HepG2 (cell line): ENCODE results near the gene GSPT1. TPM values are rescaled to one million over a fixed set of nuclear protein-coding genes. Genes with fewer than 3 reads are reported as not detected.

Experiments used
- ETV6 ChIP-seq: sonication (generic); formaldehyde crosslinking; conservative IDR thresholded peaks from 2 replicates; pipeline ENCODE4 v1.4.0; 2020; ENCODE audit warnings: missing genetic modification reagents
- KLF11 ChIP-seq: IDR thresholded peaks from 2 replicates; pipeline ENCODE4 v1.6.1; 2016; ENCODE audit warnings: missing compliant biosample characterization
- MTA1 ChIP-seq: sonication (generic); formaldehyde crosslinking; IDR thresholded peaks from 2 replicates; pipeline ENCODE4 v1.4.0; 2020; ENCODE audit warnings: missing genetic modification reagents, mild to moderate bottlenecking, borderline replicate concordance
- NFKBIZ ChIP-seq: IDR thresholded peaks from 2 replicates; pipeline ENCODE4 v1.6.1; 2018; ENCODE audit warnings: missing genetic modification reagents, missing compliant biosample characterization
- ONECUT2 ChIP-seq: sonication (generic); formaldehyde crosslinking; IDR thresholded peaks from 2 replicates; pipeline ENCODE4 v1.4.0; 2020; ENCODE audit warnings: missing genetic modification reagents
- RFXAP ChIP-seq: sonication (generic); formaldehyde crosslinking; IDR thresholded peaks from 2 replicates; pipeline ENCODE4 v1.4.0; 2020; ENCODE audit warnings: missing genetic modification reagents, borderline replicate concordance
- SNAI1 ChIP-seq: sonication (generic); formaldehyde crosslinking; IDR thresholded peaks from 2 replicates; pipeline ENCODE4 v1.5.0; 2020; ENCODE audit warnings: mild to moderate bottlenecking, missing genetic modification reagents, borderline replicate concordance
- XBP1 ChIP-seq: sonication (generic); formaldehyde crosslinking; IDR thresholded peaks from 2 replicates; pipeline ENCODE4 v1.5.0; 2020; ENCODE audit warnings: missing genetic modification reagents
- ZBTB42 ChIP-seq: sonication (generic); formaldehyde crosslinking; IDR thresholded peaks from 2 replicates; pipeline ENCODE4 v1.5.0; 2020; ENCODE audit warnings: mild to moderate bottlenecking, missing genetic modification reagents
- ZNF235 ChIP-seq: sonication (generic); formaldehyde crosslinking; IDR thresholded peaks from 2 replicates; pipeline ENCODE4 v1.8.1; 2023; ENCODE audit warnings: mild to moderate bottlenecking, missing genetic modification reagents, borderline replicate concordance
- ZNF496 ChIP-seq: sonication (generic); formaldehyde crosslinking; IDR thresholded peaks from 2 replicates; pipeline ENCODE4 v1.8.1; 2023; ENCODE audit warnings: mild to moderate bottlenecking, moderate library complexity, missing genetic modification reagents; ENCODE audit not compliant: insufficient replicate concordance
- ZNF557 ChIP-seq: sonication (generic); formaldehyde crosslinking; IDR thresholded peaks from 2 replicates; pipeline ENCODE4 v1.4.0; 2020; ENCODE audit warnings: missing genetic modification reagents
- ZNF660 ChIP-seq: sonication (generic); formaldehyde crosslinking; IDR thresholded peaks from 2 replicates; pipeline ENCODE4 v1.5.1; 2020; ENCODE audit warnings: mild to moderate bottlenecking, low read depth, missing genetic modification reagents, borderline replicate concordance
- ZNF746 ChIP-seq: sonication (generic); formaldehyde crosslinking; IDR thresholded peaks from 2 replicates; pipeline ENCODE4 v1.8.0; 2022; ENCODE audit warnings: mild to moderate bottlenecking, missing genetic modification reagents
- ZNF788 ChIP-seq: sonication (generic); formaldehyde crosslinking; IDR thresholded peaks from 2 replicates; pipeline ENCODE4 v1.5.0; 2020; ENCODE audit warnings: mild to moderate bottlenecking, missing genetic modification reagents, borderline replicate concordance
- polyA plus RNA-seq, 8 experiments: library from polyadenylated mRNA; depleted of rRNA in 3 of 8; stranded (reverse) in 7 of 8; unstranded in 1 of 8; fragments of >200 nt; fragmentation: Illumina TruSeq in 4 of 8; extraction: Trizol in 4 of 8; gene quantifications; 2 replicates each; pipeline versions ENCODE4 v1.2.1 to v1.2.3, GENCODE V29; 2011 to 2016; ENCODE audit warnings: low read depth in 4 of 8, missing spikeins in 1 of 8, mixed read lengths in 1 of 8; ENCODE audit not compliant: insufficient read depth in 1 of 8
- total RNA-seq, 5 experiments: library from RNA; depleted of rRNA; stranded (reverse); fragments of >200 nt; fragmentation: Illumina TruSeq; extraction: Trizol; gene quantifications; 2 replicates each; pipeline ENCODE4 v1.2.3, GENCODE V29; 2016; ENCODE audit warnings: low read depth in 1 of 5
- TF ChIP-seq, protein P1 (sequence below): sonication (generic); formaldehyde crosslinking; IDR thresholded peaks from 2 replicates; pipeline ENCODE4 v1.8.0; 2022; ENCODE audit warnings: mild to moderate bottlenecking, missing genetic modification reagents, moderate library complexity
- TF ChIP-seq, protein P2 (sequence below): sonication (generic); formaldehyde crosslinking; IDR thresholded peaks from 2 replicates; pipeline ENCODE4 v1.5.1; 2020; ENCODE audit warnings: missing genetic modification reagents, mild to moderate bottlenecking, borderline replicate concordance
- TF ChIP-seq, protein P3 (sequence below): sonication (generic); formaldehyde crosslinking; IDR thresholded peaks from 2 replicates; pipeline ENCODE4 v1.8.1; 2023; ENCODE audit warnings: mild to moderate bottlenecking, missing genetic modification reagents
- TF ChIP-seq, protein P4 (sequence below): sonication (generic); formaldehyde crosslinking; IDR thresholded peaks from 2 replicates; pipeline ENCODE4 v1.4.0; 2020; ENCODE audit warnings: missing genetic modification reagents, low read depth, mild to moderate bottlenecking, borderline replicate concordance
- TF ChIP-seq, protein P5 (sequence below): sonication (generic); formaldehyde crosslinking; IDR thresholded peaks from 2 replicates; pipeline ENCODE4 v1.5.0; 2020; ENCODE audit warnings: mild to moderate bottlenecking, missing genetic modification reagents

GSPT1 gene
- total and polyA plus RNA-seq, 2 of the 13 experiments (the other 11 are each of a cell fraction or from before 2014, with no cell fraction given) = 120 to 316 TPM

DNA sequence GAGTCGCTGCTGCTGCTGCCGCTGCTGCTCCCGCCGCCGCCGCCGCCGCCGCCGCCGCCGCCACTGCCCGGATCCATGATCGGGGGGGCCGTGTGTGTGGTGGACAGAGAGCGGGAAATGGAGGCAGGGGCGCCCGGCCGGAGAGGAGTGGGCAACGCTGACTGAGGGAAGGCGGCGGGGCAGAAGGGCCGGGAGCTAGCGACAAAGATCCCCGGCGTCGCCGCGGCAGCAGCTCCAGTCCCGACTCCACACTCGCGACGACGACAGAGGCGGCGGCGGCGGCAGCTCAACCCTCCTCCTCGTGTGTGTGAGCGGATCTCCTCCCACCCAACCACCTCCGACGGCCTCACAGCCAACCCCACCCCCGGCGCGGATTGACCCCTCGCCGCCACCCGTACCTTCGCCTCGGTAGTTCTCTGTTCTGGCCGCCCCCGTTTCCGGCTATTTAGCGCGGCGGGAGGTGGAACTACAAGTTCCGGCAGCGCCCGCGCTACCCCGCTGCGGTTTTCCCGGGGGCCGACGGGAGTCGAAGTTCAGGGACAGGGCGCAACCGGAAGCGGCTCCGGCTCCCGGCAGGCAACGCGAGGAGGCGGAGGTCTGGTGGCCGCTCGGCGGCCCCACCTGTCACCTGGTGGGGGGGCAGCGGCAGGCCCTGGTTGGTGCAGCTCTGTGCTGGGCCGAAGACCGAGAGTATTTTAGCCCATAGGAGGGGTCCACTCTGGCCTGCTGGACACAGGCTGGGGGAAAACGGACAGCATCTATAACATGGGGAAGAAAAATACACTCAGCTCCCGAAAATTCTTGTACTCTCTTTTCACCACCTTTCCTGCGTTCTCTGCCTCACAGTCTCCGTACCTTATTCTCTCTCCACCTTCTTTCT lies at the start of gene GSPT1 (continued):
- TF ChIP-seq, protein P1, sequence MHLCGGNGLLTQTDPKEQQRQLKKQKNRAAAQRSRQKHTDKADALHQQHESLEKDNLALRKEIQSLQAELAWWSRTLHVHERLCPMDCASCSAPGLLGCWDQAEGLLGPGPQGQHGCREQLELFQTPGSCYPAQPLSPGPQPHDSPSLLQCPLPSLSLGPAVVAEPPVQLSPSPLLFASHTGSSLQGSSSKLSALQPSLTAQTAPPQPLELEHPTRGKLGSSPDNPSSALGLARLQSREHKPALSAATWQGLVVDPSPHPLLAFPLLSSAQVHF (CRISPR knock-in tag) = peak; percentile 82; the same call in 1 of the 2 replicates
- peak; percentile 91 for TF ChIP-seq ZNF746 (CRISPR knock-in tag)
- peak; percentile 92 for TF ChIP-seq SNAI1 (CRISPR knock-in tag)
- TF ChIP-seq, protein P2, sequence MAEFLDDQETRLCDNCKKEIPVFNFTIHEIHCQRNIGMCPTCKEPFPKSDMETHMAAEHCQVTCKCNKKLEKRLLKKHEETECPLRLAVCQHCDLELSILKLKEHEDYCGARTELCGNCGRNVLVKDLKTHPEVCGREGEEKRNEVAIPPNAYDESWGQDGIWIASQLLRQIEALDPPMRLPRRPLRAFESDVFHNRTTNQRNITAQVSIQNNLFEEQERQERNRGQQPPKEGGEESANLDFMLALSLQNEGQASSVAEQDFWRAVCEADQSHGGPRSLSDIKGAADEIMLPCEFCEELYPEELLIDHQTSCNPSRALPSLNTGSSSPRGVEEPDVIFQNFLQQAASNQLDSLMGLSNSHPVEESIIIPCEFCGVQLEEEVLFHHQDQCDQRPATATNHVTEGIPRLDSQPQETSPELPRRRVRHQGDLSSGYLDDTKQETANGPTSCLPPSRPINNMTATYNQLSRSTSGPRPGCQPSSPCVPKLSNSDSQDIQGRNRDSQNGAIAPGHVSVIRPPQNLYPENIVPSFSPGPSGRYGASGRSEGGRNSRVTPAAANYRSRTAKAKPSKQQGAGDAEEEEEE (CRISPR knock-in tag) = no peak
- TF ChIP-seq, protein P3, sequence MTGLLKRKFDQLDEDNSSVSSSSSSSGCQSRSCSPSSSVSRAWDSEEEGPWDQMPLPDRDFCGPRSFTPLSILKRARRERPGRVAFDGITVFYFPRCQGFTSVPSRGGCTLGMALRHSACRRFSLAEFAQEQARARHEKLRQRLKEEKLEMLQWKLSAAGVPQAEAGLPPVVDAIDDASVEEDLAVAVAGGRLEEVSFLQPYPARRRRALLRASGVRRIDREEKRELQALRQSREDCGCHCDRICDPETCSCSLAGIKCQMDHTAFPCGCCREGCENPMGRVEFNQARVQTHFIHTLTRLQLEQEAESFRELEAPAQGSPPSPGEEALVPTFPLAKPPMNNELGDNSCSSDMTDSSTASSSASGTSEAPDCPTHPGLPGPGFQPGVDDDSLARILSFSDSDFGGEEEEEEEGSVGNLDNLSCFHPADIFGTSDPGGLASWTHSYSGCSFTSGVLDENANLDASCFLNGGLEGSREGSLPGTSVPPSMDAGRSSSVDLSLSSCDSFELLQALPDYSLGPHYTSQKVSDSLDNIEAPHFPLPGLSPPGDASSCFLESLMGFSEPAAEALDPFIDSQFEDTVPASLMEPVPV (CRISPR knock-in tag) = peak; percentile 89
- TF ChIP-seq ZBTB42 (CRISPR knock-in tag) = peak; percentile 85; the same call in 1 of the 2 replicates
- TF ChIP-seq, protein P4, sequence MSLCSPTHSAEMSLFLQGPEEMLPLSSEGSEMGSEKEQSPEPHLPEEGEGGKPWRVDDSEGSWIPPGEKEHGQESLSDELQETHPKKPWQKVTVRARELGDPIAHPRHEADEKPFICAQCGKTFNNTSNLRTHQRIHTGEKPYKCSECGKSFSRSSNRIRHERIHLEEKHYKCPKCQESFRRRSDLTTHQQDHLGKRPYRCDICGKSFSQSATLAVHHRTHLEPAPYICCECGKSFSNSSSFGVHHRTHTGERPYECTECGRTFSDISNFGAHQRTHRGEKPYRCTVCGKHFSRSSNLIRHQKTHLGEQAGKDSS (CRISPR knock-in tag) = peak; percentile 84; the same call in 1 of the 2 replicates
- TF ChIP-seq ETV6 (CRISPR knock-in tag) = peak; percentile 91
- TF ChIP-seq ZNF788 (CRISPR knock-in tag) = peak; percentile 98
- TF ChIP-seq ZNF660 = 0 out of 2 replicates have a peak, but pooled peaks have one; percentile 27
- peak; percentile 95 for TF ChIP-seq NFKBIZ
- TF ChIP-seq ONECUT2 (CRISPR knock-in tag) = peak; percentile 59; the same call in 1 of the 2 replicates
- 0 out of 2 replicates have a peak, but pooled peaks have one; percentile 32 for TF ChIP-seq XBP1 (CRISPR knock-in tag)
- no peak; the same call in 1 of the 2 replicates for TF ChIP-seq ZNF557 (CRISPR knock-in tag)
- TF ChIP-seq ZNF235 = peak; percentile 91
- TF ChIP-seq, protein P5, sequence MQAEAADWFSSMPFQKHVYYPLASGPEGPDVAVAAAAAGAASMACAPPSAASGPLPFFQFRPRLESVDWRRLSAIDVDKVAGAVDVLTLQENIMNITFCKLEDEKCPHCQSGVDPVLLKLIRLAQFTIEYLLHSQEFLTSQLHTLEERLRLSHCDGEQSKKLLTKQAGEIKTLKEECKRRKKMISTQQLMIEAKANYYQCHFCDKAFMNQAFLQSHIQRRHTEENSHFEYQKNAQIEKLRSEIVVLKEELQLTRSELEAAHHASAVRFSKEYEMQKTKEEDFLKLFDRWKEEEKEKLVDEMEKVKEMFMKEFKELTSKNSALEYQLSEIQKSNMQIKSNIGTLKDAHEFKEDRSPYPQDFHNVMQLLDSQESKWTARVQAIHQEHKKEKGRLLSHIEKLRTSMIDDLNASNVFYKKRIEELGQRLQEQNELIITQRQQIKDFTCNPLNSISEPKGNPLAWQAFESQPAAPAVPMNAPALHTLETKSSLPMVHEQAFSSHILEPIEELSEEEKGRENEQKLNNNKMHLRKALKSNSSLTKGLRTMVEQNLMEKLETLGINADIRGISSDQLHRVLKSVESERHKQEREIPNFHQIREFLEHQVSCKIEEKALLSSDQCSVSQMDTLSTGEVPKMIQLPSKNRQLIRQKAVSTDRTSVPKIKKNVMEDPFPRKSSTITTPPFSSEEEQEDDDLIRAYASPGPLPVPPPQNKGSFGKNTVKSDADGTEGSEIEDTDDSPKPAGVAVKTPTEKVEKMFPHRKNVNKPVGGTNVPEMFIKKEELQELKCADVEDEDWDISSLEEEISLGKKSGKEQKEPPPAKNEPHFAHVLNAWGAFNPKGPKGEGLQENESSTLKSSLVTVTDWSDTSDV (CRISPR knock-in tag) = no peak
- peak; percentile 79; the same call in 1 of the 2 replicates for TF ChIP-seq MTA1
- peak; percentile 70; the same call in 1 of the 2 replicates for TF ChIP-seq RFXAP (CRISPR knock-in tag)
- no peak for TF ChIP-seq ZNF496 (CRISPR knock-in tag)
- 0 out of 2 replicates have a peak, but pooled peaks have one; percentile 84 for TF ChIP-seq KLF11 (CRISPR knock-in tag)
